HCT116 (cell line): ENCODE results near the gene TPRG1L. TPM values are rescaled to one million over a fixed set of nuclear protein-coding genes. Genes with fewer than 3 reads are reported as not detected.

ENCODE experiments used
- ATAC-seq: fragments of 200-7000 bp; cut with Tn5 transposase; 2 replicates; pipeline ENCODE4 v1.9.1; 2020; ENCODE audit warnings: mild to moderate bottlenecking, moderate library complexity
- BruUV-seq: library from RNA; stranded (reverse); fragments of 400-500 nt; replicated peaks from 2 replicates; lab custom pipeline; 2021; lab: Mats Ljungman, UMichigan
- CTCF ChIA-PET: fragments of 300-600 bp; sonication (Branson Sonifier 250); formaldehyde crosslinking; loops from one replicate; lab custom pipeline; 2021; ENCODE audit warnings: antibody characterized with exemption; lab: Charles Lee
- POLR2A ChIA-PET: fragments of 300-600, 350-600 bp; sonication (Branson Sonifier 250); formaldehyde crosslinking; loops from one replicate; lab custom pipeline; 2021; ENCODE audit warnings: antibody characterized with exemption; lab: Charles Lee
- RAD21 ChIA-PET, 2 experiments: fragments of 300-600 bp; sonication (Branson Sonifier 250); formaldehyde crosslinking; loops; one replicate each; lab custom pipeline; 2023; ENCODE audit warnings: low total read pairs in 2 of 2; ENCODE audit not compliant: uncharacterized antibody in 2 of 2, unreplicated experiment in 2 of 2, low non-redundant PET in 1 of 2; lab: Charles Lee
- DNase-seq: peaks from one replicate; pipeline ENCODE4 v3.0.0-alpha.2; 2010; ENCODE audit warnings: low read depth, low spot score
- H2AFZ ChIP-seq: fragments of 200-600 bp; shearing (Covaris generic), sonication (generic); 2 replicates; pipeline ENCODE4 v1.6.1; 2017; ENCODE audit warnings: low read depth, mixed run types, mixed read lengths, antibody characterized with exemption, low read length; ENCODE audit not compliant: poor library complexity, severe bottlenecking
- H3K27ac ChIP-seq: 2 replicates; pipeline ENCODE4 v1.5.1; 2012; ENCODE audit warnings: low read depth, low read length
- H3K27me3 ChIP-seq: fragments of 200-600 bp; sonication (generic); 2 replicates; pipeline ENCODE4 v1.6.1; 2016; ENCODE audit warnings: mixed run types, low read length, mixed read lengths; ENCODE audit not compliant: insufficient read depth
- H3K36me3 ChIP-seq, 2 experiments: fragments of 200-500 bp in 1 of 2; fragments of 200-600 bp in 1 of 2; sonication (Bioruptor generic) in 1 of 2; sonication (generic) in 1 of 2; 2 replicates each; pipeline versions ENCODE4 v1.5.1 to v1.6.1; 2014 to 2016; ENCODE audit warnings: low read length in 2 of 2, inconsistent platforms in 1 of 2, mixed read lengths in 1 of 2, mixed run types in 1 of 2; ENCODE audit not compliant: insufficient read depth in 2 of 2, control insufficient read depth in 1 of 2
- H3K4me1 ChIP-seq, 2 experiments: fragments of 200-600 bp in 1 of 2; sonication (generic) in 1 of 2; 2 replicates each; pipeline versions ENCODE4 v1.5.1 to v1.6.1; 2012 to 2017; ENCODE audit warnings: low read length in 2 of 2, inconsistent platforms in 1 of 2, mild to moderate bottlenecking in 1 of 2, mixed read lengths in 1 of 2, mixed run types in 1 of 2, moderate library complexity in 1 of 2; ENCODE audit not compliant: insufficient read depth in 2 of 2, control insufficient read depth in 1 of 2
- H3K4me2 ChIP-seq: fragments of 200-600 bp; sonication (generic); 2 replicates; pipeline ENCODE4 v1.6.1; 2017; ENCODE audit warnings: mixed run types, low read length, mixed read lengths
- H3K4me3 ChIP-seq, 2 experiments: fragments of 200-600 bp in 1 of 2; sonication (generic) in 1 of 2; replicated peaks in 1 of 2; 2 replicates each; pipeline ENCODE4 v1.5.1; 2011 to 2016; ENCODE audit warnings: low read length in 2 of 2, control low read depth in 1 of 2, low read depth in 1 of 2, mild to moderate bottlenecking in 1 of 2, mixed read lengths in 1 of 2, mixed run types in 1 of 2
- H3K79me2 ChIP-seq: fragments of 200-600 bp; sonication (generic); 2 replicates; pipeline ENCODE4 v1.6.1; 2017; ENCODE audit warnings: mild to moderate bottlenecking, mixed run types, low read length, moderate library complexity, mixed read lengths; ENCODE audit not compliant: insufficient read depth
- H3K9ac ChIP-seq: fragments of 200-600 bp; sonication (generic); 2 replicates; pipeline ENCODE4 v1.6.1; 2016; ENCODE audit warnings: low read length, mixed read lengths
- H3K9me2 ChIP-seq: fragments of 200-600 bp; sonication (generic), shearing (Covaris generic); 2 replicates; pipeline ENCODE4 v1.6.1; 2017; ENCODE audit warnings: mixed run types, mild to moderate bottlenecking, moderate library complexity; ENCODE audit not compliant: insufficient read depth
- H3K9me3 ChIP-seq, 2 experiments: fragments of 200-500 bp in 1 of 2; fragments of 200-600 bp in 1 of 2; sonication (Bioruptor generic) in 1 of 2; sonication (generic) in 1 of 2; 2 replicates each; pipeline ENCODE4 v1.6.1; 2014 to 2017; ENCODE audit warnings: low read length in 2 of 2, mixed read lengths in 2 of 2, inconsistent platforms in 1 of 2, low read depth in 1 of 2, mild to moderate bottlenecking in 1 of 2, mixed run types in 1 of 2, moderate library complexity in 1 of 2; ENCODE audit not compliant: control insufficient read depth in 1 of 2, insufficient read depth in 1 of 2
- H4K20me1 ChIP-seq: fragments of 200-600 bp; sonication (generic), shearing (Covaris generic); 2 replicates; pipeline ENCODE4 v1.6.1; 2017; ENCODE audit warnings: mixed run types, mild to moderate bottlenecking, moderate library complexity; ENCODE audit not compliant: insufficient read depth
- ATF3 ChIP-seq: IDR thresholded peaks from 2 replicates; pipeline ENCODE4 v1.6.1; 2012
- CBX3 ChIP-seq: IDR thresholded peaks from 2 replicates; pipeline ENCODE4 v1.6.1; 2012; ENCODE audit warnings: low read depth
- ELF1 ChIP-seq: IDR thresholded peaks from 2 replicates; pipeline ENCODE4 v1.6.1; 2012; ENCODE audit warnings: low read depth, borderline replicate concordance
- EZH2phosphoT487 ChIP-seq: fragments of 200-600 bp; IDR thresholded peaks from 2 replicates; pipeline ENCODE4 v1.6.1; 2018; ENCODE audit warnings: antibody characterized with exemption, borderline replicate concordance
- JUND ChIP-seq: IDR thresholded peaks from 2 replicates; pipeline ENCODE4 v1.6.1; 2012
- POLR2A ChIP-seq: IDR thresholded peaks from 2 replicates; pipeline ENCODE4 v1.7.0; 2011; ENCODE audit warnings: borderline replicate concordance; ENCODE audit not compliant: insufficient read depth, insufficient read length; ENCODE audit errors: extremely low read depth
- RAD21 ChIP-seq: IDR thresholded peaks from 2 replicates; pipeline ENCODE4 v1.6.1; 2012; ENCODE audit warnings: low read depth, mild to moderate bottlenecking
- SRF ChIP-seq: IDR thresholded peaks from 2 replicates; pipeline ENCODE4 v1.6.1; 2012; ENCODE audit warnings: low read depth
- TCF7L2 ChIP-seq: IDR thresholded peaks from 2 replicates; pipeline ENCODE4 v1.7.0; 2011; ENCODE audit warnings: borderline replicate concordance, inconsistent platforms; ENCODE audit not compliant: insufficient read depth, insufficient read length; ENCODE audit errors: extremely low read depth
- YY1 ChIP-seq: IDR thresholded peaks from 2 replicates; pipeline ENCODE4 v1.6.1; 2011; ENCODE audit warnings: low read length, low read depth, moderate library complexity, mild to moderate bottlenecking; ENCODE audit not compliant: insufficient replicate concordance; ENCODE audit errors: extremely low read depth
- ZBTB33 ChIP-seq: IDR thresholded peaks from 2 replicates; pipeline ENCODE4 v1.6.1; 2011; ENCODE audit warnings: mild to moderate bottlenecking, low read length, moderate library complexity; ENCODE audit not compliant: insufficient replicate concordance; ENCODE audit errors: extremely low read depth
- ZFX ChIP-seq: fragments of 450-650 bp; IDR thresholded peaks from 2 replicates; pipeline ENCODE4 v1.6.1; 2017
- intact Hi-C: fragments of 100-400 bp; cut with micrococcal nuclease; formaldehyde crosslinking; loops from 2 replicates; pipeline ENCODE4 v1.10.0; 2022
- total RNA-seq: library from RNA; stranded (reverse); gene quantifications from one replicate; pipeline ENCODE4 v1.2.1, GENCODE V29; 2021; ENCODE audit not compliant: unreplicated experiment
- TF ChIP-seq, protein P1 (sequence below): IDR thresholded peaks from 2 replicates; pipeline ENCODE4 v1.6.1; 2012; ENCODE audit warnings: low read depth
- TF ChIP-seq, protein P2 (sequence below), 3 experiments: fragments of 200-600 bp in 1 of 3; sonication (generic) in 1 of 3; IDR thresholded peaks in 2 of 3; conservative IDR thresholded peaks in 1 of 3; 2 replicates each; pipeline ENCODE4 v1.5.1; 2012 to 2017; ENCODE audit warnings: low read depth in 2 of 3, low read length in 2 of 3, antibody characterized with exemption in 1 of 3, borderline replicate concordance in 1 of 3, control low read depth in 1 of 3, mild to moderate bottlenecking in 1 of 3, mixed read lengths in 1 of 3, mixed run types in 1 of 3, moderate library complexity in 1 of 3; ENCODE audit not compliant: insufficient read depth in 1 of 3

The TPRG1L gene
- total RNA-seq, 1 experiment from 2014 or later: 25.6 TPM

DNA sequence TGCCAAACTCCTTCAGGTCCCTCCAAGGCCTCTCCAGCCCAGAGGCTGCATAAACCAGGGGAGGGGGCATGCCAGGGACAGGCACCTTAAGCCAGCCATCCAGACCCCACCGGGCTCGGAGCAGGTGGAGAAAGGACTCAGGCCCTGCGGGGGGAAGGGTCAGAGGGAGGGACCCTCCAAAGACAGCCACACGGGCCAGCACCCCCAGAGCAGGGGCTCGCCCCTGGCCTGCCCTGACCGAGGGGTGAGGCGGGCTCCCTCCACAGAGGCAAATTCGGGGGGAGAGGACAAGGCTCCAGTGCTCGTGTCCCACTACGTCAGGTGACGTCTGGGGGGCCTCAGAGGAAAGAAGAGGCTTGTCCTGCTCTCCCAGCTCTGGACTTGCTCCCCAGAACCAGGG, 21.7 kb upstream of the TPRG1L start:
- CTCF ChIA-PET: no interaction called here
- Histone ChIP-seq H3K9me3 (no peaks in the 10 kb centered on the region), H4K20me1 (no peaks in the 10 kb centered on the region), H3K4me1 (peaks cover 0 to 16% of the 10 kb centered on the region in 2 experiments; a peak in 2 of 4 replicates), H3K4me2 (no peak overlapping the region), H3K4me3 (no peak overlapping the region), H3K27ac (no peak overlapping the region), H3K27me3 (no peaks in the 10 kb centered on the region), H2AFZ (no peak overlapping the region)
- ATAC-seq (no peak), DNase-seq (no peak)
- intact Hi-C loops: loop anchor here (10.0 kb wide), 1 partner anchor 1018 kb away; the partner anchor contains the start of gene PRXL2B
- TF ChIP-seq RAD21 (no peak), SRF (no peak), ELF1 (no peak), JUND (no peak), POLR2A (no peak), ZBTB33 (no peak), ZFX (no peak), TCF7L2 (no peak), ATF3 (no peak), EZH2phosphoT487 (no peak), YY1 (no peak), CBX3 (no peak)
- TF ChIP-seq, protein P1, sequence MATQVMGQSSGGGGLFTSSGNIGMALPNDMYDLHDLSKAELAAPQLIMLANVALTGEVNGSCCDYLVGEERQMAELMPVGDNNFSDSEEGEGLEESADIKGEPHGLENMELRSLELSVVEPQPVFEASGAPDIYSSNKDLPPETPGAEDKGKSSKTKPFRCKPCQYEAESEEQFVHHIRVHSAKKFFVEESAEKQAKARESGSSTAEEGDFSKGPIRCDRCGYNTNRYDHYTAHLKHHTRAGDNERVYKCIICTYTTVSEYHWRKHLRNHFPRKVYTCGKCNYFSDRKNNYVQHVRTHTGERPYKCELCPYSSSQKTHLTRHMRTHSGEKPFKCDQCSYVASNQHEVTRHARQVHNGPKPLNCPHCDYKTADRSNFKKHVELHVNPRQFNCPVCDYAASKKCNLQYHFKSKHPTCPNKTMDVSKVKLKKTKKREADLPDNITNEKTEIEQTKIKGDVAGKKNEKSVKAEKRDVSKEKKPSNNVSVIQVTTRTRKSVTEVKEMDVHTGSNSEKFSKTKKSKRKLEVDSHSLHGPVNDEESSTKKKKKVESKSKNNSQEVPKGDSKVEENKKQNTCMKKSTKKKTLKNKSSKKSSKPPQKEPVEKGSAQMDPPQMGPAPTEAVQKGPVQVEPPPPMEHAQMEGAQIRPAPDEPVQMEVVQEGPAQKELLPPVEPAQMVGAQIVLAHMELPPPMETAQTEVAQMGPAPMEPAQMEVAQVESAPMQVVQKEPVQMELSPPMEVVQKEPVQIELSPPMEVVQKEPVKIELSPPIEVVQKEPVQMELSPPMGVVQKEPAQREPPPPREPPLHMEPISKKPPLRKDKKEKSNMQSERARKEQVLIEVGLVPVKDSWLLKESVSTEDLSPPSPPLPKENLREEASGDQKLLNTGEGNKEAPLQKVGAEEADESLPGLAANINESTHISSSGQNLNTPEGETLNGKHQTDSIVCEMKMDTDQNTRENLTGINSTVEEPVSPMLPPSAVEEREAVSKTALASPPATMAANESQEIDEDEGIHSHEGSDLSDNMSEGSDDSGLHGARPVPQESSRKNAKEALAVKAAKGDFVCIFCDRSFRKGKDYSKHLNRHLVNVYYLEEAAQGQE: no peak
- TF ChIP-seq, protein P2, sequence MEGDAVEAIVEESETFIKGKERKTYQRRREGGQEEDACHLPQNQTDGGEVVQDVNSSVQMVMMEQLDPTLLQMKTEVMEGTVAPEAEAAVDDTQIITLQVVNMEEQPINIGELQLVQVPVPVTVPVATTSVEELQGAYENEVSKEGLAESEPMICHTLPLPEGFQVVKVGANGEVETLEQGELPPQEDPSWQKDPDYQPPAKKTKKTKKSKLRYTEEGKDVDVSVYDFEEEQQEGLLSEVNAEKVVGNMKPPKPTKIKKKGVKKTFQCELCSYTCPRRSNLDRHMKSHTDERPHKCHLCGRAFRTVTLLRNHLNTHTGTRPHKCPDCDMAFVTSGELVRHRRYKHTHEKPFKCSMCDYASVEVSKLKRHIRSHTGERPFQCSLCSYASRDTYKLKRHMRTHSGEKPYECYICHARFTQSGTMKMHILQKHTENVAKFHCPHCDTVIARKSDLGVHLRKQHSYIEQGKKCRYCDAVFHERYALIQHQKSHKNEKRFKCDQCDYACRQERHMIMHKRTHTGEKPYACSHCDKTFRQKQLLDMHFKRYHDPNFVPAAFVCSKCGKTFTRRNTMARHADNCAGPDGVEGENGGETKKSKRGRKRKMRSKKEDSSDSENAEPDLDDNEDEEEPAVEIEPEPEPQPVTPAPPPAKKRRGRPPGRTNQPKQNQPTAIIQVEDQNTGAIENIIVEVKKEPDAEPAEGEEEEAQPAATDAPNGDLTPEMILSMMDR (IDR thresholded peaks at IDR 0.05 in 2 of 3, conservative IDR thresholded peaks at IDR 0.05 in 1 of 3; ENCODE audit: borderline replicate concordance in 1 of 3, insufficient read depth in 1 of 3, low read depth in 2 of 3, low read length in 2 of 3): no peak
- TF ChIP-seq, all 23 proteins: peak for 0
- Histone ChIP-seq H3K9me2 (no peaks in the 10 kb centered on the region), H3K36me3 (no peaks in the 10 kb centered on the region), H3K79me2 (no peaks in the 10 kb centered on the region), H3K9ac (no peak overlapping the region)
- ChIA-PET RAD21 (no interaction called here), POLR2A (no interaction called here)
- no TSS peak for BruUV-seq
